ENCODE measurements around the gene TRIM45.
"Not testable (repeated sequence)": the region's sequence is repeated elsewhere in the genome, so short reads cannot be mapped to it uniquely, and the experiment has no call there.

TRIM45 gene

GRCh38 chr1:117110774-117111173 lies 10.8 kb downstream of the TRIM45 start:
- no peak for TF ChIP-seq CTCF (conservative IDR thresholded peaks at IDR 0.05)
- H3K27ac ChIP-seq: no peak overlapping the region

- no peak for TF ChIP-seq CTCF (conservative IDR thresholded peaks at IDR 0.05)
- no peak overlapping the region for H3K27ac ChIP-seq
Measured at GRCh38 chr1:117107364-117107763, 14.2 kb downstream of the TRIM45 start.

GRCh38 chr1:117106478-117106877 lies 15.1 kb downstream of the TRIM45 start:
- H3K27ac ChIP-seq: no peak overlapping the region
- TF ChIP-seq CTCF (conservative IDR thresholded peaks at IDR 0.05): no peak

- no peak for TF ChIP-seq CTCF (conservative IDR thresholded peaks at IDR 0.05)
Measured at GRCh38 chr1:117105722-117106121, 15.8 kb downstream of the TRIM45 start.

GRCh38 chr1:117104986-117105385 lies 16.6 kb downstream of the TRIM45 start:
- H3K27ac ChIP-seq: no peak overlapping the region
- no peak for TF ChIP-seq CTCF (conservative IDR thresholded peaks at IDR 0.05)

More at GRCh38 chr1:117105722-117106121, 15.8 kb downstream of the TRIM45 start:
- no peak overlapping the region for H3K27ac ChIP-seq

- H3K27ac ChIP-seq: not testable (repeated sequence)
Measured at GRCh38 chr1:117101858-117102257, 19.7 kb downstream of the TRIM45 start.

- TF ChIP-seq CTCF (conservative IDR thresholded peaks at IDR 0.05): no peak
- no peak overlapping the region for H3K27ac ChIP-seq
Measured at GRCh38 chr1:117101334-117101733, 20.2 kb downstream of the TRIM45 start.

- no peak for TF ChIP-seq CTCF (conservative IDR thresholded peaks at IDR 0.05)
- no peak overlapping the region for H3K27ac ChIP-seq
Measured at GRCh38 chr1:117098287-117098890, 23.2 kb downstream of the TRIM45 start.
